HG03060 (cell line): ENCODE data around the gene RIOX2.
A peak's percentile ranks its signal among the peaks of the same experiment; 100 is the strongest.
"Not testable (repeated sequence)": the region's sequence is repeated elsewhere in the genome, so short reads cannot be mapped to it uniquely, and the experiment has no call there.

ENCODE experiments used
- ATAC-seq: cut with Tn5 transposase; IDR thresholded peaks from one replicate; pipeline ENCODE4 v1.9.1; 2021; ENCODE audit warnings: low read depth, moderate number of reproducible peaks; ENCODE audit not compliant: unreplicated experiment

The RIOX2 gene

DNA sequence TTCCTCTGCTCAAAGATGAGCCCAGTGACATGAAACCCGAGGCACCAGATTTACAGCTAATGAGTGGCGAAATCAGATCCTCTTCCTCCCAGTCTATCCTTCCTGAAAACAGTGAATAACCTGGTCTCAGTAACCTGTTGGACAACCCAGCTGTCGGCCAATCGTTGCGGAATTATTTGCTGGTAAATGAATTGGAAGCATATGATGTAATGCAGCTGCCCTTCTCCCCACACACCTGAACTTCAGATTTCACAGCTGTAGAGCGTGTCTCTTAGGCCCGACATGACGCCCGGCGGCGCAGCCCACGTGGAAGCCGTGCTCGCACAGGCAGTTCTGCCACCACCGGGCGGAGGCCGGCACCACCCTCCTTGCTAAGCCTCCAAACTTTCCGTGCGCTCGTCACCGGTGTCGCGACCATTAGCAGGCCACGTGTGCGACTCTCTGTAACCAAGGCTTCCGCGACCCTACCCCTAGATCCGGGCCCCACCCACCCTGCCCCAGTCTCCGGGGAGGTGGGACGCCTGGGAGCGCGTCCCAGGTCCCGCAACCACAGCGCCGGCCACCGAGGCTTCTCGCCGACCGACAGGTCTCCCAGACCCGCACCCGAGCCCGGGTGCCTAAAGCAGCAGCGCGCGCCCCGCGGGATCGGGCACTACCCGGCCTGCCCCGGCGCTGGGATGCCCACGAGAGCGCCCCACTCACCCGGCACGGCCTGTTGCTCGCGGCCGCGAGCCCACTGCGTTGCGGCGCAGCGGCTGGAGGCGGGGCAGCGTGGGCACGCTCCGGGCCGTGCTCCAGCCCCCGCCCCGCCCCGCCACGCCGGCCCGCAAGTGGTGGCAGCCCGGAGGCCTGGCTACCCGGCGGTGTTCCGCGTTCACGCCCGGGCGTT lies at the start of gene RIOX2:
Gene RIOX2, minus strand, starts transcription at position 753 of the 889 bp plus-strand sequence. CDS start 4,838 bp downstream, outside the sequence.
- peak; percentile 65 for ATAC-seq

- no peak for ATAC-seq
Measured at GRCh38 chr3:98020412-98020811, 48.2 kb upstream of the RIOX2 start.

GRCh38 chr3:98018301-98018700 lies 46.1 kb upstream of the RIOX2 start:
- ATAC-seq, result no peak

DNA sequence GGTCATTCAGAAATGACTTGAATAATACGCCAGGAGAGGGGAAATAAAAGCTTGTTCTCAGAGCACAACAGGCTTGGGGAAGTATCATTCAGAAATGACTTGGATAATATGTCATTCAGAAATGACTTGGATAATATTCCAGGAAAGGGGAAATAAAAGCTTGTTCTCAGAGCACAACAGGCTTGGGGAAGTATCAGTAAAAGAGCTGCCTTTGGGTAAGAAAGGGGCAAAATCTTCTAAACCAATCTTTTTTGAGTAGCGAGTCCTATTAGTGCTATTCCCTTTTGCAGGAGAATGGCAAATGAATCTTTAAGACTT lies 42.0 kb upstream of the RIOX2 start:
- no peak for ATAC-seq

DNA sequence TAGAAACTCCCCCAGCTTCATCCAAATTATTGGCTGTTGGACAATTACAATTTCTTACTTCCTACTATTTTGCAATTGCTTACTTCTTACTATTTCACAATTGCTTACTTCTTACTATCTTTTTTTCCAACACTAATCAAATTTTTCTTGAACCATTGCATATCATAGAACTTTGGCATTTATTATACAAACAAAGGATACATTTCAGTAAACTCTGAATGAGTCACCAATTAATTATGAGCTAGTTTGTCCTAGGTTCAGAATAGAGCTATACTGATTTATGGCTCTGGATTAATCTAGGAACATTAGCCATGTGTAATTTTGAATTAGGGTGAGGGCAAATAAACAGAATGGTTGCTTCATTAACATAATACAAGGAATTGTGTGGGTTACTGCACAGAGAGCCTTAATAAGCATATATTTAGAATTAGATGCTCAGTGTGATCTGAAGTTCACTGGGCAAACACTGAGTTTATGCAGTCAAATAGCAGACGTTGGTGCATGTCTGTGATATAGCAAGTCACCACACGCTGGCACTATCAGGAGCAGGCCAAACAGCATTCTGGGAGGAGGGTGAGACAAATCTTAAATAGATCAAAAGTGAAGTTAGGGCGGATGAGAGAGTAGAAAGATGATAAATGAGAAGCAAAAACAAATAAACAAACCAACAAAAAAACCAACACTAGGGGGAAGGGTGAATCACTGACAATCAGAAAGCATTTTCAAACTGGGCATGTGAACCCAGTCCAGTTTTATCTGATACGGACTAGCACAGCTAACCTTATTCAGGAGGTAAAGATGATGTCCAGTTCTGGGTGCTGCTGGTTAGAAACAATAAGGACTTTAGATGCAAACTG lies 41.4 kb upstream of the RIOX2 start:
- no peak for ATAC-seq

DNA sequence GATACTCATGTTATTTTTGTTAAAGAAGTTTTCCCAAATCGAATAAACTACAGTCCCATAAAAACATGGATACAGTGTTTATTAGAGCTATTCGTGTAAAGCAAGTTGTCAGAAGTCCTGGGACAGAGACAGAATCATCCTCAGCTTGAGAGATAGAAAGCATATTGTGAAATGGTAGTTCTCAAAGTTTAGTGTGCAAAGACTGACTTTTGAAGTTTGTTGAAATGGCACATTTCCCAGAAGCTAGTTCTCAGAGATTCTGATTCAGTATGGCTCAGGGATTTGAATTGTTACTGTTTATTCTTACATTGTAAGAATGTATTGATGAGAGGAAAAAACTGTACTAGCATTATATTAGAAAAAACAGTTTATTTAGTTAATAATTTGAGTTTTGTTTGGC lies 40.7 kb upstream of the RIOX2 start:
- ATAC-seq, result no peak

- not testable (repeated sequence) for ATAC-seq
Measured at GRCh38 chr3:98010883-98011449, 38.7 kb upstream of the RIOX2 start.

GRCh38 chr3:98010194-98010882 lies 38.1 kb upstream of the RIOX2 start:
- no peak for ATAC-seq

GRCh38 chr3:98008855-98009254 lies 36.6 kb upstream of the RIOX2 start:
- no peak for ATAC-seq

DNA sequence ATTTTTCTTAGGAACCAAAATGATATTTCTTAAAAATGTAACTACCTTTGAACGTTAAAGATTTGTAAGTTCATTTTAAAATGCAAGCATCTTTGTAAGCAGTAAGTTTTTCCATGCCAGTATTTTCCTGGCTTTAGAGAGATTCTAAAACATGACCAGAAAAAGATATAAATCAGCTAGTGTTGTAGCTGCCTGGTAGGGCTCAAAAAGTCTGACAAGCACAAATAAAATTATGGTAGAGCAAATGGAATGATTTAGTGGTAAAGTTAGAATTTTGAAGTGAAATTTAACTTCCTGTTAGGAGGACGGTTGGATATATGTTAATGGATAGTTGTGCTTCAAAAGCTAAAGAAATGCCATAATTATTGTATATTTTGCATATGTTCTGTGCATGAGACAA lies 33.2 kb upstream of the RIOX2 start:
- no peak for ATAC-seq

DNA sequence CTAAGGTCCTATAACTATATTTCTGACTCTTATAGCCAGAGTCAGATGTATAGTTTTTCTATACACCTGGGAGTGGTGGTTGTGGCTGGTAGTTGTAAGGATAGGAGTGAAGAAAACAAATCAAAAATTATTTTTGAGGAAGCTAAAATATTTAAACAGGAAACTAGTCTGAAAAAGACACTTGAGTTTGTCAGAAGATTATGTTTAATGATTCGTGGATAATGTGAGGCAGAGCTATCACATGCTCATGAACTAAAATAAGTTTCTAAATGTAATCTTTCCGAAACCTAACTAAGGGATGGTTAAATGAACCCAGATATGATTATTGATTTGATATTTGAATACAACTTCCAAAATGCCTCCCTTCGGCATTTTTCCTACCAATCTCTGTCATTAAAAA lies 32.5 kb upstream of the RIOX2 start:
- ATAC-seq, result no peak

DNA sequence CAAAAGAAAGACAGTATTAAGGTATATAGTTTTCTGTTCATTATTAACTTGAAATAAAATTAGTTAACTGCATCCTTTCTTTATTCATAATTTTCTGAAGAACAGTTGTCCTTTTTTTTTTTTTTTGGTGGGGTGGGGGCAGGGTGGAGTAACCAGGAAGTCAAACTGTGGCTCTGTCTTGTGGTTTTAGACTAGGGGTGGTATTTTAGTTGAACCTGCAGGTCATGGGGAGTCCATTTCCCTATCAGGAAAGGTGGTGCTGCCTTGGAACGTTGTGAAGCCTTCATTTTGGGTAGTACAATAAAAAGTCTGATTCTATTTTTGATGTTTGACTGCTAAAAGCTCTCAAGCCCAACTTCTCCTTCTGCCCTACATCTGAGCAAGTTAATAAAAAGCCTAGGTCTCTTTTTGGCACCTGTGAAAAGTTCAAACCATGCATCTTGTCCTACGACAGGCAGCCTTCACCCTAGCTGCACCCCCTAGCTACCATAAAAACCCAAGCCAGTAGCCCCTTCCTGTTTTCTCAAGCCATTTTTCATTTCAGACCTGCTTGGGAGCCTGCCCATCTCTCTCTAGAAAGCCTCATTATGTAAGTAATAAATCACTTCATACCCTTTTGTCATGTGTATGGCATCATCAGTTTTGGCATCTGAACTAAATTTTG lies 31.2 kb upstream of the RIOX2 start:
- ATAC-seq, result no peak

DNA sequence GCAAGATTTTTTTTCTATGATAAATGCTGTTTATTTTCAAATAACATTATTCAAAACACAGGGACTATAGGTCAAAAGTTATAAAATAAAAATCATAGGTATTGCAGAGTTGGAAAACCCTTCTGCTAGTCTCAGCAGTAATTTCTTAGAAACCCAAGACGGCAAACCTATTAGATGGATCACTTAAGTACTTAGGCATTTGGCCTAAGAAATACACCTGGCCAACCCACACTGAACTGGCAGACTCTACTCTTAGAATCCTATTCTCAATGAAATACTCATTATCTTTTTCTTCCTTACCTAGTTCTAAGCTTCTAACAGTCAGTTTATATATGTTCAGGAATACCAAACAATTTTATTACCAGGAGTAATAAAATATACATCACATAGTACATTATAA lies 30.5 kb upstream of the RIOX2 start:
- no peak for ATAC-seq

GRCh38 chr3:97999994-98000393 lies 27.8 kb upstream of the RIOX2 start:
- no peak for ATAC-seq

DNA sequence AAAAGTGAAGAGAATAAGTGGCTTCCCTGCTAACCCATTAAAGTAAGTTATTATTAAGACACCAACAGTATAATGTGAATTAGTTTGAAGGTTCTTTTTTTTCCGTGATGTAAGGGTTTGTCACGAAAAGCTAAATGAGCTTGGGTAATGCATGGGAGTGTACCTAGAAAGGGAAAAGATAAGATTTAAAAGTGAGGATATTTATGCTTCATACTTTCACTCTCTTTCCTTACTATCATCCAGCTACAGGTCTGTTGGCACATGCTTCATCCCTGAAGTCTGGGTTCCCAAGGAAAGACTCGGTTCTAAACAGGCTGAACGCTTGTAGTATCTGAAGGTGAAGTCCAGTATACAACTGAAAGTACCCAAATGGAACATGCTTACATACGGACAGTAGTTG lies 26.9 kb upstream of the RIOX2 start:
- no peak for ATAC-seq

- no peak for ATAC-seq
Measured at GRCh38 chr3:97996988-97997387, 24.8 kb upstream of the RIOX2 start.

GRCh38 chr3:97994328-97994945 lies 22.2 kb upstream of the RIOX2 start:
- ATAC-seq, result no peak

DNA sequence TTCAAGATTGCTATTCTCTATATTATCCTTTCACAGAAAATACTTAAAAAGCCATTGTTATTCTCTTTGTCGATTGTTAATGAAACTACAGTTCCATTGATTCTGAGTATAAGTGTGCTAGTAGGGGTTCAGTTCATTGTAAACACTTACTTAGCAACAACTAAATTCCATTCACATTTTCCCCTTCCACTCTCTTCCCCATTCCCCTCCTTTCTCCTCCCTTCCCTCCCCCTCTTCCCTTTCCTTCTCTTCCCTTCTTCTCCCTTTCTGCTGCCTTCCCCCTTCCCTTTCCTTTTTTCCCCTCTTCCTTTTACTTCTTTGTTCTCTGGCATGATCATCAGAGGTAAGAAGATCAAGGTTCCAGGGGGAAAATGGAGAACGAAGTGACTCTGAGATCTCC lies 21.3 kb upstream of the RIOX2 start:
- no peak for ATAC-seq

DNA sequence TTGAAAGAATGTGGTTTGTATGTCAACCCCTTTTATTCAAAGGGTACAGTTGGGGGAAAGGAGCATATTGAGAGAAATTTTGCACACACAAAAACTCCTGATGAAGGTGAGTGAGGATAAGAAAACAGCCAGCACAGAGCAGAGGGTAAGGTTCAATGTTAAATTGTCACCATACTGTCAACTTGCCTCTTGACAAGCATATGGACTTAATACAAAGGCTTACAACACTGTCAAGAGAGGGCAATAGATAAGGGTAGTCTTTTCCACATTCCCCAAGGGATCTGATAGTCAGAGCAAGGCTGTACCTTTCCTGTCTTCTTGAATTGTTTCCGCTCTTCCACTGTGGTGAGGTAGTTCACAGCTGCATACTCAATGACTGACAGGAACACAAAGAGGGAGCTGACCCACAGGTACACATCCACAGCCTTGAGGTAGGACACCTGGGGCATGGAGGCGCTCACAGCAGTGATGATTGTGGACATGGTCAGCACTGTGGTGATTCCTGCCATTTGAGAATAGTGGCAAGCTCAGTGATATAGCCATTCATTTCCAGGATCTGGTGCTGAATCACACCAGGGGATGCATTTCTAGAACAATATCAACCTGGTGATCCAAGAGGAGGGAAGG lies 20.4 kb upstream of the RIOX2 start:
- ATAC-seq, result no peak
